ENCODE results near the gene SF3B4.
"Not testable (repeated sequence)": the region's sequence is repeated elsewhere in the genome, so short reads cannot be mapped to it uniquely, and the experiment has no call there.

SF3B4 gene, protein sequence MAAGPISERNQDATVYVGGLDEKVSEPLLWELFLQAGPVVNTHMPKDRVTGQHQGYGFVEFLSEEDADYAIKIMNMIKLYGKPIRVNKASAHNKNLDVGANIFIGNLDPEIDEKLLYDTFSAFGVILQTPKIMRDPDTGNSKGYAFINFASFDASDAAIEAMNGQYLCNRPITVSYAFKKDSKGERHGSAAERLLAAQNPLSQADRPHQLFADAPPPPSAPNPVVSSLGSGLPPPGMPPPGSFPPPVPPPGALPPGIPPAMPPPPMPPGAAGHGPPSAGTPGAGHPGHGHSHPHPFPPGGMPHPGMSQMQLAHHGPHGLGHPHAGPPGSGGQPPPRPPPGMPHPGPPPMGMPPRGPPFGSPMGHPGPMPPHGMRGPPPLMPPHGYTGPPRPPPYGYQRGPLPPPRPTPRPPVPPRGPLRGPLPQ

GRCh38 chr1:149927563-149928400 lies at the start of gene SF3B4:
Gene SF3B4 (minus strand): TSS chr1:149927803. CDS start chr1:149927759, 44 bp downstream.
- DNase-seq: peak; percentile 90

DNA sequence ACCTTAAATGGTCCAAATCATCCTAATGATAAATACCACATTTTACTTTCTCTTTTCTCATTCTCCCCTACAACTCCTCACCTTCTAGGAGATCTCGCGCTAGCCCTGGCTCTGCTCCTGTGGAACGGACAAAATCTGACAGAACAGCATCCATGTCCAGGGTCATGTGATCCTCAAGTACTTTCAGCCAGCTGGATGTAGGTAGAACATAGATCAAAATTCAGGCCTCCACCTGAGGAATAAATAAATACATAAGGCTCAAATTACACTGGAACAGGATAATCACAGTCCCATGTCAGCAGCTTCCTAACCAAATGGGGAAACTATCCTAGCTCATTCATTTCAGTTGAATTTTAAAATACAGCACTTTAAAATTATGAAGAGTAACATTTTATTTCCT lies 49.7 kb upstream of the SF3B4 start:
- peak; percentile 57 for DNase-seq

GRCh38 chr1:149972547-149972946 lies 44.9 kb upstream of the SF3B4 start:
- DNase-seq: no peak

- no peak for DNase-seq
Measured at GRCh38 chr1:149967646-149968045, 40.0 kb upstream of the SF3B4 start.

GRCh38 chr1:149967041-149967440 lies 39.4 kb upstream of the SF3B4 start:
- no peak for DNase-seq

GRCh38 chr1:149966405-149966804 lies 38.8 kb upstream of the SF3B4 start:
- DNase-seq: no peak

DNA sequence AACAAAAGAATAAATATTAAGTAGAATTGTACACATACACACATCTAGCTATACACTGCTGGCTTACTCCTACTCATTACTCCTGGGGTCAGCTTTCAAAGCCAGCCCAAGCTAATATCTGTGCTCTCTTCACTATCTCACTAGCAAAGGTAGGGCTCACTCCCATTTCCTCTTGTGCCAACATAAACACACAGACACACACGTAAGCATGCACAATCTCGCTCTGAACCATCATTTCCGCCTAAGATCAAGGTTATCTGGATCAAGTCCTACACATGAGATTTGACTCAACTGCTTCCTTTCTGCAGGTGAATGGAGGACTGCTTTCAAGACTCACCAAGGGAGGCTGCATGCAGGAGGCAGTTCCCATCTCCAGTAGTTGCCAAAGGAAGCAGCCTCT lies 37.8 kb upstream of the SF3B4 start:
- no peak for DNase-seq

DNA sequence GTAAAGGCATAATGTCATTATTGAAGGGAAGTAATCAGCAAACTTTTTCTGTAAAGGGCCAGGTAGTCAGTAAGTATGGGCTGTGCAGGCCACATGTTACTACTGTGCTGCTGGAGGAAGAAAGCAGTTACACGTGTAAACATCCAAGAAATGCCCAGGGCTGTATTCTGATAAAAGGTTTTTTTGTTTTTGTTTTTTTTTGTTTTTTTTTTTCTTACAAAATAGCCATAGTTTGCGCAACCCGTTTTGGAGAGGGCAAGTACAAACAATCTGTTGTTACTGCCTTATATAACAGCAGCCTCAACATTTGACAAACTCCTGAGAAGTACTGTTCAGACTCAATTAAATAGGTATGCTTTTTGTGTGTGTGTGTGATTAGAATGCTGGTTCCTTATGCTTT lies 35.8 kb upstream of the SF3B4 start:
- no peak for DNase-seq

DNA sequence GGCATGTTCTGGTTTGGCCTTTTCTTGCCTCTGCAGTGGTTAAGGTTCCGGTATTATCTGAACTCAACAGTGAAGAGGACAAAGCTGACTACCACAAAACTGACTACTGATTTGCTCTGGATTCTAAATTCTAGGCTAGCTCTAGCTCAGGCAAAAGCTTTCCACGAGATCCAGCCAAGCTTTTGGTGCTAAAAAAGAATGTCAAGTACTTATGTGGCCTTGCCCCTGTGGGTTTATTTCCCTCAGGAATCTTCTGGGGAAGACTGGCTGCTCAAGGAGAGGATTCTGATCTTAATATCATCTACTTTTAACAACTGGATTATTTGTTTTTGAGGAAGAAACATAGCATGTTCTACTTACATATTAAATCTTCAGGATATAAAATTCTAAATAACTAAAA lies 35.1 kb upstream of the SF3B4 start:
- no peak for DNase-seq

- DNase-seq: peak; percentile 61
Measured at GRCh38 chr1:149962039-149962647, 34.5 kb upstream of the SF3B4 start.

GRCh38 chr1:149957548-149957947 lies 29.9 kb upstream of the SF3B4 start:
- DNase-seq: not testable (repeated sequence)

DNA sequence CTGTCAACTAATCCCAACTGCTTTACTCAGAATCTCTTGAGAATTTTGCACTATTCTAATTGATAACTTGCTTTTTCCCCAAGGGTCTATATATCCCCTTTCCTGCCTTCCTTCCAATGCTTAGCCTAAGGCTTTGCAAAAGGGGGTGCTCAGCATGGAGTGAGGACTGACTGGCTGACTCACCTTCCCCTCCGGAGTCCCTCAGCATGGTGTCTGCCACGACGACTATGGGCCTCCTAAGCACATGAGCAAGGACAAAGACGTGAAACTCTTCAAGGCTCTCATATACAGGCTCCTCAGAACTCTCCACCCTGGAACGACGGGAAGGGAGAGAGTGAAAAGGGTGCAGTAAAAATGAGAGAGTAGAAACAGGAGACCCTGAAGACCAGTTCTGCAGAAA lies 22.3 kb upstream of the SF3B4 start:
- DNase-seq: no peak

- DNase-seq: no peak
Measured at GRCh38 chr1:149945206-149945605, 17.6 kb upstream of the SF3B4 start.

DNA sequence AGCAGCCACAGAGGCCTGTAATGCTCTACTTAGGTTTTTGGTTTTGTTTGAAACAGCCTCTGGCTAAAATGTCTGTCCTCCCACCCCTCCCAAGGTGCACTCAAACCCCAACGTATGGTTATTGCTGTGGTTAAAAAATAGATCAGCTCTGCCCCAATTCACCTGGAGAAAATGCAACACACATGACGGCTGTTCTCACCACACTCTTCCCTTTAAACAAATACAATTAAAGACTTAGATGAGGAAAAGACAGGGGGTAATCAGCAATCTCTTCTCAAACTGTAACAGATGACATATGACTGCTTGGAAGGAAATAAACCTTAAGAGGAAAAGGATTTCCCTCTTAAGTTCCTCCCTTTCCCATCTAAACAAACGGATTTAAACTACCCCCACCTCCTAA lies 15.3 kb upstream of the SF3B4 start:
- no peak for DNase-seq

GRCh38 chr1:149942207-149942606 lies 14.6 kb upstream of the SF3B4 start:
- DNase-seq: no peak

- no peak for DNase-seq
Measured at GRCh38 chr1:149940427-149940826, 12.8 kb upstream of the SF3B4 start.

GRCh38 chr1:149938668-149939003 lies 11.0 kb upstream of the SF3B4 start:
- DNase-seq: not testable (repeated sequence)

- DNase-seq: no peak
Measured at GRCh38 chr1:149937759-149938158, 10.2 kb upstream of the SF3B4 start.

DNA sequence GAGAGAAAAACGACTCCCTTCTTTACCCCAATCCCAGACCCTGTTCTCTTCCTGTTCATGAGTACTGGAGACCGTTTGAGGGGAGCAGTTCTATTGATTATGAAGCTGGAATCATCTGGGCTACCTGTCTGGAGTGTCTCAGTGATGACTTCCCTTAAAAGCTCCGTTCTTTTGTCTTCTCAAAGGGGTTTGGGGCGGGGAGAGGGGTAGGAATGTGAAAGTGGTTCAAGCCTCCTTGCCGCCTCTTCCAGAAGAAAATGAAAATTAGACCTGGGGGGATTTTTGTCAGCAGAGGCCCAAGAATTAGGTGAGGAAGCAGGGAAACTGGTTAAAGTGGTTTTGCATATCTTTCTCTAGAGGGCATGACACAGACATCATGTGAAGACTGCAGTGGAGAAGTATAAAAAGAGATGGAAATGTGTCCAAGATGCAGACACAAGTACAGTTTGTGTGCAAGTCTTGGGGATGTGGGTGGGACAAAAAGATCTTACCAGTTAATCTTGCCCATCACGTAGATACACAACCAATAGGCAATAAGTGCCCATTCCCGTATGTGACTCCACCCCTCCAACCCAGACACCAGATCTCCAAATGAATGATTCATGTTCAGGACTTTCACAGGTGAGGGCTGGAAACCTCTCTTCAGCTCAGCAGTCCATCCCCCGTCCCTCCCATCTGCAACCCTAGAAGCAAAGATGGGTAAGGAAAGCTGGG lies 9.5 kb upstream of the SF3B4 start:
- DNase-seq: peak; percentile 22

- DNase-seq: no peak
Measured at GRCh38 chr1:149936170-149936991, 8.8 kb upstream of the SF3B4 start, which contains the start of gene MTMR11. Gene MTMR11 (minus strand): TSS chr1:149936879. CDS start chr1:149936647, 232 bp downstream.

GRCh38 chr1:149934356-149934755 lies 6.8 kb upstream of the SF3B4 start:
- no peak for DNase-seq

DNA sequence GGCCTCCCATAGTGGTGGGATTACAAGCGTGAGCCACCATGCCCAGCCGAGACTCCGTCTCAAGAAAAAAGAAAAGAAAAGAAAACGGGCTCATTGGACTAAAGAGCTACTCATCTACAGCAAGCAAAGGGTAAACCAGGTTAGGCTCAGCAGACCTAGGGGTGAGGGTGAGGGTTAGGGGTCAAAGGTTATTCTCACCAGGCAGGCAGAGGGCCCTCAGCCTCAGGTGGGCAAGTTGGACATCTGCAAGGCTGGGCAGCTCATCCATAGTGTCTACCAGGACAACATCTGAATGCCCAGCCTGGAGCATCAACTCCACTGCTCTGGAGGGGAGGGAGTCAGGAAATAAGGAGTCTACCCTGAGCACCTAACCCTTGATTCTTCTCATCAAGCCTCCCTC lies 5.6 kb upstream of the SF3B4 start:
- no peak for DNase-seq
